HG03571 (cell line): ENCODE measurements around the gene CKAP2.
"Not testable (repeated sequence)": the region's sequence is repeated elsewhere in the genome, so short reads cannot be mapped to it uniquely, and the experiment has no call there.

Experiments
- ATAC-seq: cut with Tn5 transposase; IDR thresholded peaks from one replicate; pipeline ENCODE4 v1.9.1; 2021; ENCODE audit not compliant: unreplicated experiment

The CKAP2 gene, protein sequence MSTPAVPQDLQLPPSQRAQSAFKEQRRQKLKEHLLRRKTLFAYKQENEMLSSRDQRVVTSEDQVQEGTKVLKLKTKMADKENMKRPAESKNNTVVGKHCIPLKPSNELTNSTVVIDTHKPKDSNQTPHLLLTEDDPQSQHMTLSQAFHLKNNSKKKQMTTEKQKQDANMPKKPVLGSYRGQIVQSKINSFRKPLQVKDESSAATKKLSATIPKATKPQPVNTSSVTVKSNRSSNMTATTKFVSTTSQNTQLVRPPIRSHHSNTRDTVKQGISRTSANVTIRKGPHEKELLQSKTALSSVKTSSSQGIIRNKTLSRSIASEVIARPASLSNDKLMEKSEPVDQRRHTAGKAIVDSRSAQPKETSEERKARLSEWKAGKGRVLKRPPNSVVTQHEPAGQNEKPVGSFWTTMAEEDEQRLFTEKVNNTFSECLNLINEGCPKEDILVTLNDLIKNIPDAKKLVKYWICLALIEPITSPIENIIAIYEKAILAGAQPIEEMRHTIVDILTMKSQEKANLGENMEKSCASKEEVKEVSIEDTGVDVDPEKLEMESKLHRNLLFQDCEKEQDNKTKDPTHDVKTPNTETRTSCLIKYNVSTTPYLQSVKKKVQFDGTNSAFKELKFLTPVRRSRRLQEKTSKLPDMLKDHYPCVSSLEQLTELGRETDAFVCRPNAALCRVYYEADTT

GRCh38 chr13:52454820-52455676 lies at the start of gene CKAP2:
Gene CKAP2, plus strand, starts transcription at chr13:52455478. Its CDS starts 79 bp downstream, at chr13:52455557.
- peak; percentile 74 for ATAC-seq

- no peak for ATAC-seq
Observed at GRCh38 chr13:52405767-52406494, 49.3 kb upstream of the CKAP2 start, which contains the start of gene THSD1. Gene THSD1, minus strand, starts transcription at chr13:52406172. Its CDS starts 3,572 bp downstream, at chr13:52402600.

DNA sequence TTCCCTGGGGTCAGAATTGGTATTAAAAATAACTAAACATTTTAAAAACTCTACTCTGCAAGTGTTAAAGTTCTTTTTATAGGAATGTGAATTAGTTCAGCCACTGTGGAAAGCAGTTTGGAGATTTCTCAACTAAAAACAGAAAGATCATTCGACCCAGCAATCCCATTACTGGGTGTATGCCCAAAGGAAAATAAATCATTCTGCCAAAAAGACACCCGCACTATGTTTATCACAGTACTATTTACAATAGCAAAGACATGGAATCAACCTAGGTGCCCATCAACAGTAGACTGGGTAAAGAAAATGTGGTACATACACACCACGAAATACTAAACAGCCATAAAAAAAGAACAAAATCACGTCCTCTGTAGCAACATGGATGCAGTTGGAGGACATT lies 48.6 kb upstream of the CKAP2 start:
- ATAC-seq: no peak

GRCh38 chr13:52407436-52407835 lies 47.8 kb upstream of the CKAP2 start:
- not testable (repeated sequence) for ATAC-seq

GRCh38 chr13:52408071-52408658 lies 47.1 kb upstream of the CKAP2 start:
- ATAC-seq: not testable (repeated sequence)

- peak; percentile 96 for ATAC-seq
Observed at GRCh38 chr13:52411629-52412028, 43.6 kb upstream of the CKAP2 start.

GRCh38 chr13:52412128-52412527 lies 43.1 kb upstream of the CKAP2 start:
- ATAC-seq: no peak

DNA sequence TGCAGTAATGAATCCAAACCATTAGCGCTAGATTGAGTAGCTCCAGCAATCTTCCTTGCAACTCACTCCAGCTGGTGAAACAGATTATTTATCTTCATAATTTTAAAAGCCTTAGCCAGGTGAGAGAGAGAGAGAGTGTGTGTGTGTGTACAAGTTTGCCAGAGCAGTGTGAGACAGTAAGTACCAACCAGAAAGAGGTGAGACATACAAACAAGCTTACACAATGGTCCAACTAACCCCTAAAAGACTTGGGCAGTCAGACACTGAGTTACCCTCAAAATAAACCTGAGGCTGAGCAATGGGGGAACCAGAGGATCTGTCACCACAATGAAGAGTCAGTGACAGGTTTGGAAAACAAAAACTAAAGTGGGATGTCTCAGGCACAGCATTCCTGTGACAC lies 41.2 kb upstream of the CKAP2 start:
- ATAC-seq: no peak

- ATAC-seq: no peak
Observed at GRCh38 chr13:52414963-52415362, 40.3 kb upstream of the CKAP2 start.

- ATAC-seq: no peak
Observed at GRCh38 chr13:52419080-52419479, 36.2 kb upstream of the CKAP2 start.

DNA sequence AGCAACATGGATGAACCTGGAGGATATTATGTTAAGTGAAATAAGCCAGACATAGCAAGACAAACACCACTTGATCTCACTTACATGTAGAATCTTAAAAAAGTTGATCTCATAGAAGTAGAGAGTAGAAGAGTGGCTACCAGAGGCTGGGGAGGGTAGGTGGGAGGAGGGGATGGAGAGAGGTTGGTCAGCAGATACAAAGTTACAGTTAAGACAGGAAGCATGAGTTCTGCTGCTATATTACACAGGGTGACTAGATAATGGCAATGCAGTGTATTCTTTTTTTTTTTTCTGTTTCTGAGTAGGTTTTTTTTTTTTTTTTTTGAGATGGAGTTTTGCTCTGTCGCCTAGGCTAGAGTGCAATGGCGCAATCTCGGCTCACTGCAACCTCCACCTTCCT lies 34.1 kb upstream of the CKAP2 start:
- ATAC-seq: no peak

- ATAC-seq: no peak
Observed at GRCh38 chr13:52428295-52428694, 27.0 kb upstream of the CKAP2 start.

DNA sequence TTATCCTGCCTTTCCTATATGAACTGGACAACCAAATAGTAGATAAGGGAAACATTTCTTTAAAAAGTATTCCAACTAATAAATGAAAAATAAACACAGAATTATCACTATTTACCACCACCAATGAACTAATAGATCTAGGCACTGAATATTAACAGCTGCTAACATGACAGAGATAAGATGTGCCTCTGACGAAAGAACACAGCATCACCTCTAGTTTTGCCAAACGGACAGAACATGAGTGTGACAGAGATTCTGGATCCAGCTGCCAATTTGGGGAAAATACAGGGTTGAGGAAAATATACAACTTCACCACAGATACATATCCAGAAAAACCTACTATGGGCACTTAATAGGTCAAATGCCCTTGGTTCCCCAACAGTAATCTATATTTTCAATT lies 22.8 kb upstream of the CKAP2 start:
- ATAC-seq: no peak

GRCh38 chr13:52446265-52446664 lies 9.0 kb upstream of the CKAP2 start:
- no peak for ATAC-seq

GRCh38 chr13:52447354-52447753 lies 7.9 kb upstream of the CKAP2 start:
- ATAC-seq: no peak

- no peak for ATAC-seq
Observed at GRCh38 chr13:52447815-52448552, 7.3 kb upstream of the CKAP2 start.

- ATAC-seq: no peak
Observed at GRCh38 chr13:52449331-52450011, 5.8 kb upstream of the CKAP2 start.

DNA sequence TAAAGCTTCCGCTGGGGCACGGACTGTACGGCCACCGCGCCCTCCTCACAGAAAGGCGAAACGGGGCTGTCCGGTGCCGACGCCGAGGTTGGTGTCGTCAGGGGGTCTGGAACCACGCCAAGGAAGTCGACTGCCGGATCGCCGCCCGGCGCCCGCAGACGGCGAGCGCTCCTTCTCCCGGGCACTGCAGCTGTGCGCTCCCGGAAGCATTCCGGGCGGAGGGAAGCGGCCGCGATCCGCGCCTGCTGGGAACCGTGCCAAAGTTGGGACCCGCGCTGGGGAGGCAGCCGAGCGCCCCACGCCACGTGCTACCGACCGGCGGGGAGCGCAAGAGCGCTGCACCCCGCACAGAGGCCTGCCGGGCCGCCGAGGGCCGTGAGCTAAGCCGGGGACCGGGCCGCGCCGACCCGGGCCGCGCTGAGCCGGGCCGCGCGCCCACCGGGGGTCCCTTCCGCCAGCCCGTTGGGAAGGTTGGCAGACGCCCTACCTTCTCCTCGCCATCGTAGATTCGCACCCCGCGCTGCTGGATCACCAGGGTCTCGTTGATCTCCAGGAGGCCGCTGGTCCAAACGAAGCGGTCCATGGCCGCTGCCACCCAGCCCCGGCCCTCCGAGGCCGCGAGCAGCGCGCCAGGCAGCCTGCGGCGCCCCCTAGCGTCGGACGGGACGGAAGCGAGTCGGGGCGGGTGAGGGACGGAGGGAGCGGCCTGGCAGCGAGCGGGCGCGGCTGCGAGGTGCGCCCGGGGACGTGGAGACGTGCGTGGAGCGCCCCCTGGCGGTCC lies 5.1 kb upstream of the CKAP2 start, which contains the start of gene VPS36:
Gene VPS36, minus strand, starts transcription at position 623 of the 781 bp plus-strand sequence. Its CDS starts 40 bp downstream, at position 583.
- ATAC-seq: peak; percentile 62
